Dendritic cell treated with granulocyte-macrophage colony-stimulating factor and Interleukin-4, amounts not matched to agents 40 ng/mL and 50 ng/mL, for 4 days (primary cell): ENCODE data around the gene NOS1AP.
"Not testable (repeated sequence)": the region's sequence is repeated elsewhere in the genome, so short reads cannot be mapped to it uniquely, and the experiment has no call there.

Experiments used
- H3K27ac Mint-ChIP-seq: one replicate; pipeline ENCODE4 v1.8.0; 2022; ENCODE audit warnings: mild to moderate bottlenecking, mixed read lengths
- H3K27me3 Mint-ChIP-seq: one replicate; pipeline ENCODE4 v1.8.0; 2022; ENCODE audit warnings: mild to moderate bottlenecking, mixed read lengths
- H3K36me3 Mint-ChIP-seq: one replicate; pipeline ENCODE4 v1.8.0; 2022; ENCODE audit warnings: low read depth, mixed read lengths
- H3K4me1 Mint-ChIP-seq: one replicate; pipeline ENCODE4 v1.8.0; 2022; ENCODE audit warnings: low read depth, mixed read lengths
- H3K4me3 Mint-ChIP-seq: one replicate; pipeline ENCODE4 v1.8.0; 2022; ENCODE audit warnings: mild to moderate bottlenecking, moderate library complexity, mixed read lengths
- H3K9me3 Mint-ChIP-seq: one replicate; pipeline ENCODE4 v1.8.0; 2022; ENCODE audit warnings: mixed read lengths
- intact Hi-C: fragments of 100-400 bp; cut with micrococcal nuclease; formaldehyde crosslinking; loops from one replicate; pipeline ENCODE4 v1.15.0; 2022

The NOS1AP gene

GRCh38 chr1:162419450-162419931 lies 350.0 kb downstream of the NOS1AP start:
- H3K36me3 Mint-ChIP-seq, intact Hi-C loops, H3K9me3 Mint-ChIP-seq, H3K27ac Mint-ChIP-seq, H3K27me3 Mint-ChIP-seq, H3K4me3 Mint-ChIP-seq: not testable (repeated sequence)
- peaks cover 36% of the 10 kb centered on the region for H3K4me1 Mint-ChIP-seq
